OCI-LY3 (cell line): ENCODE measurements around the gene RUSF1.

Experiments used
- H2AFZ ChIP-seq: fragments of 200-600, 300-600 bp; shearing (Covaris generic); 2 replicates; pipeline ENCODE4 v1.6.0; 2014; ENCODE audit warnings: antibody characterized with exemption, low read depth, low read length
- H3K27ac ChIP-seq: fragments of 200-600, 300-600 bp; sonication (generic); 2 replicates; pipeline ENCODE4 v1.5.1; 2014; ENCODE audit warnings: mild to moderate bottlenecking, low read length, moderate library complexity, mixed read lengths
- H3K27me3 ChIP-seq: fragments of 200-600, 300-600 bp; sonication (generic); 2 replicates; pipeline ENCODE4 v1.6.1; 2014; ENCODE audit warnings: low read depth, low read length, mixed read lengths
- H3K36me3 ChIP-seq: fragments of 200-600, 300-600 bp; sonication (generic); replicated peaks from 2 replicates; pipeline ENCODE3; 2014; ENCODE audit warnings: low read depth, low read length, mixed read lengths
- H3K4me1 ChIP-seq: fragments of 300-600, 200-600 bp; sonication (generic); 2 replicates; pipeline ENCODE4 v1.6.1; 2014; ENCODE audit warnings: low read length, mixed read lengths
- H3K4me2 ChIP-seq: fragments of 200-600, 300-600 bp; sonication (generic); 2 replicates; pipeline ENCODE4 v1.6.1; 2014; ENCODE audit warnings: low read length, mixed read lengths
- H3K4me3 ChIP-seq: fragments of 300-600, 200-600 bp; sonication (generic); 2 replicates; pipeline ENCODE4 v1.5.1; 2014; ENCODE audit warnings: antibody characterized with exemption, mild to moderate bottlenecking, low read length, moderate library complexity
- H3K79me2 ChIP-seq: fragments of 300-600, 200-600 bp; shearing (Covaris generic); 2 replicates; pipeline ENCODE4 v1.6.1; 2014; ENCODE audit warnings: mild to moderate bottlenecking, low read length, mixed read lengths
- H3K9ac ChIP-seq: fragments of 300-600, 200-600 bp; shearing (Covaris generic); 2 replicates; pipeline ENCODE4 v1.6.0; 2014; ENCODE audit warnings: mild to moderate bottlenecking, low read length, moderate library complexity
- H3K9me3 ChIP-seq: fragments of 200-600, 300-600 bp; shearing (Covaris generic); 2 replicates; pipeline ENCODE4 v1.6.1; 2014; ENCODE audit warnings: low read length, mixed read lengths; ENCODE audit not compliant: insufficient read depth
- H4K20me1 ChIP-seq: fragments of 200-600, 300-600 bp; sonication (generic); 2 replicates; pipeline ENCODE4 v1.6.1; 2016; ENCODE audit warnings: low read length, mixed read lengths; ENCODE audit not compliant: insufficient read depth
- CTCF ChIP-seq: fragments of 200-600, 300-600 bp; sonication (generic); IDR thresholded peaks from 2 replicates; pipeline ENCODE4 v1.5.1; 2014; ENCODE audit warnings: antibody characterized with exemption, low read length, low read depth
- EZH2phosphoT487 ChIP-seq: fragments of 200-600 bp; shearing (Covaris generic); IDR thresholded peaks from 2 replicates; pipeline ENCODE4 v1.6.1; 2018; ENCODE audit warnings: antibody characterized with exemption, mixed run types, low read depth

The RUSF1 gene

GRCh38 chr16:31476303-31477219, 31.6 kb downstream of the RUSF1 start:
- Histone ChIP-seq H3K36me3 (no peaks in the 10 kb centered on the region), H3K79me2 (no peaks in the 10 kb centered on the region), H4K20me1 (no peaks in the 10 kb centered on the region), H3K4me2 (no peak overlapping the region), H3K9me3 (no peaks in the 10 kb centered on the region), H3K4me1 (0 out of 2 replicates have a peak, but pooled peaks cover 3% of the 10 kb centered on the region), H3K4me3 (no peak overlapping the region), H3K27ac (no peak overlapping the region), H3K27me3 (no peaks in the 10 kb centered on the region; the same call in 1 of the 2 replicates), H2AFZ (no peak overlapping the region), H3K9ac (no peak overlapping the region)
- TF ChIP-seq CTCF (no peak), EZH2phosphoT487 (no peak)

DNA sequence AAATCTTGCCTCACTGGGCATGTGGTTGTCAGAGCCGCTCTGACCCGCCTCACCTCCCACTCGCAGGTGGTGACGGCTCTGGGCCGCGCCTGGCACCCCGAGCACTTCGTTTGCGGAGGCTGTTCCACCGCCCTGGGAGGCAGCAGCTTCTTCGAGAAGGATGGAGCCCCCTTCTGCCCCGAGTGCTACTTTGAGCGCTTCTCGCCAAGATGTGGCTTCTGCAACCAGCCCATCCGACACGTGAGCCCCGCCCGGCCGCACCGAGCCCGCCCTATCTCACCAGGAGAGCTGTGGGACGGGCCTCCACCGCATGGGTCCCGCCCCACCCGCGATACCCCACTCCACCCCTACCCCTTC, 32.3 kb downstream of the RUSF1 start:
- Histone ChIP-seq H3K9ac (no peak overlapping the region), H3K9me3 (no peaks in the 10 kb centered on the region), H3K79me2 (no peaks in the 10 kb centered on the region), H4K20me1 (no peaks in the 10 kb centered on the region), H3K4me3 (no peak overlapping the region), H3K4me1 (0 out of 2 replicates have a peak, but pooled peaks cover 3% of the 10 kb centered on the region), H3K4me2 (no peak overlapping the region), H3K27me3 (no peaks in the 10 kb centered on the region), H3K27ac (no peak overlapping the region), H3K36me3 (no peaks in the 10 kb centered on the region), H2AFZ (no peak overlapping the region)
- TF ChIP-seq CTCF: no peak
- TF ChIP-seq EZH2phosphoT487: no peak

GRCh38 chr16:31474773-31475738, 33.1 kb downstream of the RUSF1 start:
- Histone ChIP-seq H3K27me3 (no peaks in the 10 kb centered on the region), H3K4me3 (no peak overlapping the region), H3K36me3 (no peaks in the 10 kb centered on the region), H2AFZ (no peak overlapping the region), H3K9me3 (no peaks in the 10 kb centered on the region), H4K20me1 (no peaks in the 10 kb centered on the region), H3K4me2 (no peak overlapping the region), H3K79me2 (no peaks in the 10 kb centered on the region), H3K9ac (no peak overlapping the region), H3K27ac (no peak overlapping the region), H3K4me1 (0 out of 2 replicates have a peak, but pooled peaks cover 3% of the 10 kb centered on the region)
- TF ChIP-seq EZH2phosphoT487 (no peak), CTCF (no peak)
